ENCODE data around the gene RWDD3.

- TF ChIP-seq, protein P1, sequence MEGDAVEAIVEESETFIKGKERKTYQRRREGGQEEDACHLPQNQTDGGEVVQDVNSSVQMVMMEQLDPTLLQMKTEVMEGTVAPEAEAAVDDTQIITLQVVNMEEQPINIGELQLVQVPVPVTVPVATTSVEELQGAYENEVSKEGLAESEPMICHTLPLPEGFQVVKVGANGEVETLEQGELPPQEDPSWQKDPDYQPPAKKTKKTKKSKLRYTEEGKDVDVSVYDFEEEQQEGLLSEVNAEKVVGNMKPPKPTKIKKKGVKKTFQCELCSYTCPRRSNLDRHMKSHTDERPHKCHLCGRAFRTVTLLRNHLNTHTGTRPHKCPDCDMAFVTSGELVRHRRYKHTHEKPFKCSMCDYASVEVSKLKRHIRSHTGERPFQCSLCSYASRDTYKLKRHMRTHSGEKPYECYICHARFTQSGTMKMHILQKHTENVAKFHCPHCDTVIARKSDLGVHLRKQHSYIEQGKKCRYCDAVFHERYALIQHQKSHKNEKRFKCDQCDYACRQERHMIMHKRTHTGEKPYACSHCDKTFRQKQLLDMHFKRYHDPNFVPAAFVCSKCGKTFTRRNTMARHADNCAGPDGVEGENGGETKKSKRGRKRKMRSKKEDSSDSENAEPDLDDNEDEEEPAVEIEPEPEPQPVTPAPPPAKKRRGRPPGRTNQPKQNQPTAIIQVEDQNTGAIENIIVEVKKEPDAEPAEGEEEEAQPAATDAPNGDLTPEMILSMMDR (IDR thresholded peaks at IDR 0.05), result no peak
- TF ChIP-seq POLR2AphosphoS5 (IDR thresholded peaks at IDR 0.05; ENCODE audit: insufficient read depth in 1 of 2, low read depth in 1 of 2), result no peak
These were observed 25.1 kb upstream of the RWDD3 start for GRCh38 chr1:95208876-95209275.
